H1 (cell line): Measurements from ENCODE around the gene TNFRSF8. TPM values are rescaled to one million over a fixed set of nuclear protein-coding genes. Genes with fewer than 3 reads are reported as not detected.

Experiments used
- CTCF ChIA-PET: fragments of 300-600 bp; sonication (Branson Sonifier 250); formaldehyde crosslinking; loops from one replicate; lab custom pipeline; 2021; ENCODE audit not compliant: partially characterized antibody; lab: Charles Lee
- POLR2A ChIA-PET: fragments of 300-600 bp; sonication (Branson Sonifier 250); formaldehyde crosslinking; loops from one replicate; lab custom pipeline; 2021; ENCODE audit warnings: inconsistent platforms; ENCODE audit not compliant: partially characterized antibody; lab: Charles Lee
- DNase-seq, 2 experiments: peaks; one replicate each; pipeline versions ENCODE4 v3.0.0 to v3.0.0-alpha.2; 2010 to 2022; ENCODE audit warnings: low spot score in 2 of 2, low read depth in 1 of 2, mixed read lengths in 1 of 2
- FAIRE-seq: peaks from 2 replicates; lab custom pipeline; 2011; peaks lifted over from hg19 to GRCh38; lab: Jason Lieb, UNC
- H2AFZ ChIP-seq: 2 replicates; pipeline ENCODE4 v1.8.1; 2012; ENCODE audit warnings: low read length, inconsistent platforms
- H2AK5ac ChIP-seq: 2 replicates; pipeline ENCODE4 v1.6.1; 2013; ENCODE audit warnings: low read depth, low read length
- H2BK120ac ChIP-seq: replicated peaks from 2 replicates; pipeline ENCODE3; 2013; ENCODE audit warnings: low read depth, low read length, inconsistent platforms
- H2BK12ac ChIP-seq: 2 replicates; pipeline ENCODE4 v1.6.1; 2013; ENCODE audit warnings: low read depth, low read length
- H2BK15ac ChIP-seq: 2 replicates; pipeline ENCODE4 v1.6.1; 2013; ENCODE audit warnings: low read length
- H2BK20ac ChIP-seq: 2 replicates; pipeline ENCODE4 v1.6.1; 2013; ENCODE audit warnings: low read length
- H2BK5ac ChIP-seq: 2 replicates; pipeline ENCODE4 v1.6.1; 2013; ENCODE audit warnings: low read depth, low read length
- H3K14ac ChIP-seq: 2 replicates; pipeline ENCODE4 v1.6.1; 2013; ENCODE audit warnings: inconsistent platforms; ENCODE audit not compliant: insufficient read length
- H3K18ac ChIP-seq: 2 replicates; pipeline ENCODE4 v1.6.1; 2013; ENCODE audit warnings: low read length; ENCODE audit errors: extremely low read depth
- H3K23ac ChIP-seq: 2 replicates; pipeline ENCODE4 v1.6.1; 2013; ENCODE audit warnings: inconsistent platforms; ENCODE audit not compliant: insufficient read length
- H3K23me2 ChIP-seq: 2 replicates; pipeline ENCODE4 v1.6.1; 2013; ENCODE audit warnings: low read depth, low read length
- H3K27ac ChIP-seq: 2 replicates; pipeline ENCODE4 v1.6.1; 2011; ENCODE audit warnings: low read depth, low read length, inconsistent platforms
- H3K27me3 ChIP-seq, 4 experiments: replicated peaks in 1 of 4; 1 replicate in 1 of 4; 2 replicates in 3 of 4; pipeline versions ENCODE4 v1.6.1 to v1.8.1; 2011 to 2013; ENCODE audit warnings: low read length in 3 of 4, mild to moderate bottlenecking in 3 of 4, inconsistent platforms in 2 of 4, mixed read lengths in 2 of 4, moderate library complexity in 1 of 4; ENCODE audit not compliant: control insufficient read depth in 3 of 4, insufficient read depth in 3 of 4; ENCODE audit errors: extremely low read depth in 1 of 4
- H3K36me3 ChIP-seq, 4 experiments: 2 replicates each; pipeline versions ENCODE4 v1.6.1 to v1.8.1; 2011 to 2013; ENCODE audit warnings: mild to moderate bottlenecking in 4 of 4, low read length in 3 of 4, moderate library complexity in 2 of 4, control low read depth in 1 of 4, inconsistent platforms in 1 of 4; ENCODE audit not compliant: insufficient read depth in 4 of 4, control insufficient read depth in 2 of 4
- H3K4ac ChIP-seq: replicated peaks from 2 replicates; pipeline ENCODE3; 2013; ENCODE audit warnings: low read length, low read depth, mixed read lengths, inconsistent platforms; ENCODE audit not compliant: insufficient read length
- H3K4me1 ChIP-seq, 4 experiments: replicated peaks in 1 of 4; 1 replicate in 1 of 4; 2 replicates in 3 of 4; pipeline versions ENCODE4 v1.6.1 to v1.8.1; 2011 to 2013; ENCODE audit warnings: low read length in 3 of 4, inconsistent platforms in 2 of 4, mixed read lengths in 1 of 4; ENCODE audit not compliant: insufficient read depth in 4 of 4, control insufficient read depth in 3 of 4
- H3K4me2 ChIP-seq, 2 experiments: 2 replicates each; pipeline versions ENCODE4 v1.6.1 to v1.8.1; 2011 to 2013; ENCODE audit warnings: low read depth in 2 of 2, low read length in 2 of 2, control low read depth in 1 of 2, inconsistent platforms in 1 of 2, mild to moderate bottlenecking in 1 of 2; ENCODE audit not compliant: insufficient read depth in 1 of 2
- H3K4me3 ChIP-seq, 4 experiments: fragments of 200-600, 300-600 bp in 1 of 4; sonication (generic), shearing (Covaris generic), sonication (Bioruptor Twin) in 1 of 4; 2 replicates each; pipeline versions ENCODE4 v1.5.1 to v1.8.1; 2011 to 2016; ENCODE audit warnings: low read length in 4 of 4, low read depth in 3 of 4, control low read depth in 2 of 4, inconsistent platforms in 2 of 4, mild to moderate bottlenecking in 2 of 4, mixed read lengths in 1 of 4, moderate library complexity in 1 of 4; ENCODE audit not compliant: insufficient read depth in 2 of 4; ENCODE audit errors: extremely low read depth in 1 of 4
- H3K56ac ChIP-seq: replicated peaks from 2 replicates; pipeline ENCODE3; 2013; ENCODE audit warnings: low read depth, mild to moderate bottlenecking, mixed read lengths, low read length, inconsistent platforms; ENCODE audit not compliant: insufficient read length
- H3K79me1 ChIP-seq: 2 replicates; pipeline ENCODE4 v1.6.1; 2013; ENCODE audit warnings: low read depth, low read length, control low read depth
- H3K79me2 ChIP-seq, 2 experiments: 2 replicates each; pipeline versions ENCODE4 v1.6.1 to v1.8.1; 2012 to 2013; ENCODE audit warnings: low read length in 2 of 2, mild to moderate bottlenecking in 2 of 2, inconsistent platforms in 1 of 2; ENCODE audit not compliant: insufficient read depth in 2 of 2, control insufficient read depth in 1 of 2
- H3K9ac ChIP-seq, 4 experiments: replicated peaks in 1 of 4; 1 replicate in 1 of 4; 2 replicates in 3 of 4; pipeline versions ENCODE4 v1.6.1 to v1.8.1; 2011 to 2013; ENCODE audit warnings: low read depth in 3 of 4, low read length in 3 of 4, control low read depth in 2 of 4, mild to moderate bottlenecking in 2 of 4, moderate library complexity in 2 of 4, inconsistent platforms in 1 of 4; ENCODE audit errors: extremely low read depth in 1 of 4
- H3K9me3 ChIP-seq, 2 experiments: 2 replicates each; pipeline versions ENCODE4 v1.6.1 to v1.8.1; 2012 to 2013; ENCODE audit warnings: mild to moderate bottlenecking in 2 of 2, moderate library complexity in 2 of 2, control low read depth in 1 of 2, inconsistent platforms in 1 of 2, low read depth in 1 of 2, low read length in 1 of 2, mixed read lengths in 1 of 2; ENCODE audit not compliant: insufficient read depth in 2 of 2
- H4K20me1 ChIP-seq, 2 experiments: replicated peaks in 1 of 2; 2 replicates each; pipeline versions ENCODE3 to v1.8.1; 2011 to 2013; ENCODE audit warnings: inconsistent platforms in 2 of 2, low read length in 2 of 2, mild to moderate bottlenecking in 1 of 2; ENCODE audit not compliant: insufficient read depth in 2 of 2, control insufficient read depth in 1 of 2
- H4K5ac ChIP-seq: 2 replicates; pipeline ENCODE4 v1.6.1; 2013; ENCODE audit warnings: low read length, low read depth, mixed read lengths, inconsistent platforms; ENCODE audit not compliant: insufficient read length
- H4K8ac ChIP-seq: 2 replicates; pipeline ENCODE4 v1.8.0; 2013; ENCODE audit warnings: mild to moderate bottlenecking, moderate library complexity, low read length, inconsistent platforms; ENCODE audit not compliant: insufficient read depth; ENCODE audit errors: extremely low read depth
- H4K91ac ChIP-seq: replicated peaks from 2 replicates; pipeline ENCODE3; 2013; ENCODE audit warnings: low read length, mixed read lengths, inconsistent platforms; ENCODE audit not compliant: insufficient read length
- CBX5 ChIP-seq: fragments of 300-800, 300-1000 bp; sonication (generic); IDR thresholded peaks from 2 replicates; pipeline ENCODE4 v1.7.1; 2016; ENCODE audit warnings: antibody characterized with exemption, low read length, low read depth
- E2F6 ChIP-seq: IDR thresholded peaks from 2 replicates; pipeline ENCODE4 v1.6.1; 2012; ENCODE audit warnings: inconsistent platforms
- HDAC2 ChIP-seq, 2 experiments: fragments of 300-600 bp in 1 of 2; sonication (generic) in 1 of 2; IDR thresholded peaks; 2 replicates each; pipeline ENCODE4 v1.6.1; 2011 to 2012; ENCODE audit warnings: low read depth in 2 of 2, low read length in 2 of 2, mild to moderate bottlenecking in 2 of 2, moderate library complexity in 2 of 2, borderline replicate concordance in 1 of 2, inconsistent platforms in 1 of 2
- SIX5 ChIP-seq: IDR thresholded peaks from 2 replicates; pipeline ENCODE4 v1.6.1; 2011; ENCODE audit warnings: mild to moderate bottlenecking, low read depth, low read length
- WGBS, 2 experiments: shearing (Covaris generic) in 1 of 2; methylation state at CpG; one replicate each; pipeline versions ENCODE4 v1.1.6 to v1.1.7; 2013 to 2015; ENCODE audit warnings: low lambda C conversion rate in 2 of 2, mixed read lengths in 2 of 2, inconsistent platforms in 1 of 2, low coverage in 1 of 2, missing lambda C conversion rate in 1 of 2; ENCODE audit not compliant: insufficient replicate concordance in 2 of 2, insufficient coverage in 1 of 2, insufficient read length in 1 of 2; ENCODE audit errors: extremely low coverage in 1 of 2, missing lambda C conversion rate in 1 of 2; 5-methylcytosine and 5-hydroxymethylcytosine counted together
- polyA plus RNA-seq, 7 experiments: library from polyadenylated mRNA; depleted of rRNA in 3 of 7; stranded (reverse) in 5 of 7; unstranded in 2 of 7; fragments of >200 nt in 5 of 7; fragments of 200-250 nt in 2 of 7; gene quantifications; 1 replicate in 5 of 7; 2 replicates in 1 of 7; 4 replicates in 1 of 7; pipeline versions ENCODE4 v1.2.1 to v1.2.3, GENCODE V29; 2011 to 2013; ENCODE audit warnings: missing spikeins in 2 of 7, mixed read lengths in 2 of 7
- total RNA-seq: library from RNA; stranded (reverse); fragmentation: NEBNext Ultra II Directional; extraction: Animal tissue kit (Norgen Biotek cat#: 25700); gene quantifications from 2 replicates; pipeline ENCODE4 v1.2.1, GENCODE V29; 2021

Gene TNFRSF8
- total and polyA plus RNA-seq, 2 of the 8 experiments (the other 6 are each of a cell fraction or from before 2014, with no cell fraction given) = 23.2 to 32.7 TPM

GRCh38 chr1:12129624-12130023 is 66.5 kb downstream of the TNFRSF8 start:
- no peak overlapping the region for H4K91ac ChIP-seq
- no peak overlapping the region for H3K9ac ChIP-seq
- no peak overlapping the region for H2BK15ac ChIP-seq
- POLR2A ChIA-PET = no interaction called here
- CTCF ChIA-PET = interaction anchor here (0.9 to 2.8 kb wide), 5 partner anchors 9 to 80 kb away, joined by 3 to 7 read pairs (median 4); no protein-coding TSS in a partner anchor
- TF ChIP-seq HDAC2 (IDR thresholded peaks at IDR 0.05; ENCODE audit: borderline replicate concordance in 1 of 2, low read depth in 2 of 2, low read length in 2 of 2) (no peak), CBX5 (no peak), E2F6 (no peak), SIX5 (no peak)
- TF ChIP-seq, all 59 proteins: peak for 0
- no peak overlapping the region for H3K4ac ChIP-seq
- no peak overlapping the region for H3K23ac ChIP-seq
- 88% methylated on average over 12 of the region's 12 CpGs; no CpG with 5 or more reads in 1 of the 2 experiments for WGBS, 2 experiments
- H3K27ac ChIP-seq = no peak overlapping the region
- no peaks in the 10 kb centered on the region for H3K27me3 ChIP-seq
- H3K23me2 ChIP-seq = no peaks in the 10 kb centered on the region
- H3K79me2 ChIP-seq = no peaks in the 10 kb centered on the region
- H2AK5ac ChIP-seq = no peak overlapping the region
- H4K20me1 ChIP-seq = peaks cover 0 to 2% of the 10 kb centered on the region in 2 experiments
- H3K4me2 ChIP-seq = no peak overlapping the region
- no peak overlapping the region for H2BK12ac ChIP-seq
- H3K9me3 ChIP-seq = no peaks in the 10 kb centered on the region
- no peak overlapping the region for H3K56ac ChIP-seq
- H3K79me1 ChIP-seq = no peaks in the 10 kb centered on the region
- FAIRE-seq (no peak), DNase-seq (no peak)
- no peak overlapping the region for H3K14ac ChIP-seq
- H3K18ac ChIP-seq = no peak overlapping the region
- no peak overlapping the region for H3K4me3 ChIP-seq
- H2BK5ac ChIP-seq = no peak overlapping the region
- H2BK20ac ChIP-seq = no peak overlapping the region
- no peak overlapping the region for H2BK120ac ChIP-seq
- H2AFZ ChIP-seq = no peak overlapping the region
- no peak overlapping the region for H4K8ac ChIP-seq
- peaks cover 0 to 2% (median 0%) of the 10 kb centered on the region in 4 experiments; a peak in 2 of 8 replicates for H3K36me3 ChIP-seq
- H4K5ac ChIP-seq = no peak overlapping the region
- H3K4me1 ChIP-seq = no peaks in the 10 kb centered on the region; a peak in 1 of 7 replicates
